Right lobe of liver (tissue), 4 donors: ENCODE measurements around the gene ZFPM1.

Experiments
- CTCF ChIP-seq, 4 donors: fragments of 200-600 bp in 3 of 4; fragments of 450-650 bp in 1 of 4; IDR thresholded peaks; one replicate each; pipeline versions ENCODE4 v1.5.1 to v1.8.0; 2016 to 2022; ENCODE audit warnings: antibody characterized with exemption in 4 of 4, mild to moderate bottlenecking in 2 of 4
- POLR2A ChIP-seq: fragments of 450-650 bp; IDR thresholded peaks from one replicate; pipeline ENCODE4 v1.6.1; 2017; ENCODE audit warnings: antibody characterized with exemption, mild to moderate bottlenecking
- donor health status: DM: no; HTN: no; CAD: no.
- donor health status: DM: no; HTN: no; CAD: no.
- donor health status: DM: no; HTN: yes; CAD: no.

- TF ChIP-seq POLR2A = no peak
- no peak for TF ChIP-seq CTCF (IDR thresholded peaks at IDR 0.05)
Observed at GRCh38 chr16:88514526-88515232, 61.6 kb downstream of the ZFPM1 start.
